ENCODE data around the gene GPATCH8.
"Not testable (repeated sequence)": the region's sequence is repeated elsewhere in the genome, so short reads cannot be mapped to it uniquely, and the experiment has no call there.

The GPATCH8 gene

DNA sequence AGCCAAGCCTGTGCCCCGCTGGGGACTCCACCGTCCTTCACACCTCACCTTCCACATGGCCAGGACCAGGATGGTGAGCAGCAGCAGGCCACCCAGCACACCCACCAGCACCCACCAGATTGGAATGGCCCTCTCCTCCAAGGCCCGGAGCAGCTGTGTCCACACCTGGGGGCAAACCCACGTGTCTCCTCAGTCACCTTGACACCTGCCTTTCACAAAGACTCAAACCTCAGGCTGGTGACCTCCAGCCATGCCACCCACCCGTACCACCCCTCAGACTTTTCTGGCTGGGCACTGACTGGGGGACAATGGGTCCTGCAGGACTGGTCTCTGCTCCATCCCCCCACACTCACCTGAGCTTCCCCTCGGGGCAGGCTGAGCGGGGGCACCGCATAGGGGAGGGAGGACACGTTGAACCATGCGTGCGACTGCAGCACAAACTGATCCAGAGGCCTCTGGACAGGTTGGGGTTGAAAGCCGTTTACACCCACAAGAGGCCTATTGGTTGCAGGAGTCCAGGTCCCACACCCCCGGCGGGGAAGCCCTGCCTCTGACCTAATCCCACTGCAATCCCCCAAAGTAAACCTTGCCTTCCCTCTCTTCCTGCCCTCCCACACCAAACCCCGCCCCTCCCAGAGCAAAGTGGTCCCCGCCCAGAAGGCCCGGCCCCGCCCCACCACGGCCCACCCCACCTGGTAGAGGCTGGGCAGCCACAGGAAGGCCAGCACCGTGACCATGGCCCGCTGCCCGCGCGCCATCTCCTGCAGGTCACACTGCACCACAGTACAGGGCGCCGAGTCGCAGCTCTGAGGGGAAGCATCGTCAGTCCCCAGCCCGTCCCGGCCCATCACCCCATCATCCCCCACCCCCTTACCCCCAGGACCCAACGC is 128.7 kb downstream of the GPATCH8 start:
- DNase-seq, result no peak

DNA sequence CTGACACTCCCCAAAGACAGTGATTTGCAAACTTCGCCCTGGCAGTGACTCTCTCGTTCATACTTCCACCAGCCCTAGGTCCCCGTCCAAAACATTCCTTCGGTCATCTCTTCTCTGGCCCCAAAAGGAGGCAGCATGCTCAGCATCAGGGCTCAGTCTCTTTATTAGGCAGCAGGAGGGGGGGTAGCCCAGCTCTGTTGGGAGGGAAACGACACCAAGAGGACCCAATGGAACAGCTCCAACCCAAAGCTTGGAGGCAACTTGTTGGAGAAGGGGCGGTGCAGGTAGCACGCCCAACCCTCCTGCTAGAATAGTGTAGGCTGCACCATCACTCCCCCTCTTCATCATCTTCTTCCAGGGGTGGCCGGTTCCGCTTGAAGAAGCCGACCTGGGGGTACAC is 131.2 kb downstream of the GPATCH8 start:
- DNase-seq, result no peak

DNA sequence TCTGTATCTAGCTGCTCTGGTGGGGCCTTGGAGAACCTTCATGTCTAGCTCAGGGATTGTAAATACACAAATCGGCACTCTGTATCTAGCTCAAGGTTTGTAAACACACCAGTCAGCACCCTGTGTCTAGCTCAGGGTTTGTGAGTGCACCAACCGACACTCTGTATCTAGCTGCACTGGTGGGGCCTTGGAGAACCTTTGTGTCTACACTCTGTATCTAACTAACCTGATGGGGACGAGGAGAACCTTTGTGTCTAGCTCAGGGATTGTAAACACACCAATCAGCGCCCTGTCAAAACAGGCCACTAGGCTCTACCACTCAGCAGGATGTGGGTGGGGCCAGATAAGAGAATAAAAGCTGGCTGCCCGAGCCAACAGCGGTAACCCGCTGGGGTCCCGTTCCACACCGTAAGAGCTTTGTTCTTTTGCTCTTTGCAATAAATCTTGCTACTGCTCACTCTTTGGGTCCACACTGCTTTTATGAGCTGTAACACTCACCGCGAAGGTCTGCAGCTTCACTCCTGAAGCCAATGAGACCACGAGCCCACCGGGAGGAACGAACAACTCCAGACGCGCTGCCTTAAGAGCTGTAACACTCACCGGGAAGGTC is 133.7 kb downstream of the GPATCH8 start:
- DNase-seq, result not testable (repeated sequence)

DNA sequence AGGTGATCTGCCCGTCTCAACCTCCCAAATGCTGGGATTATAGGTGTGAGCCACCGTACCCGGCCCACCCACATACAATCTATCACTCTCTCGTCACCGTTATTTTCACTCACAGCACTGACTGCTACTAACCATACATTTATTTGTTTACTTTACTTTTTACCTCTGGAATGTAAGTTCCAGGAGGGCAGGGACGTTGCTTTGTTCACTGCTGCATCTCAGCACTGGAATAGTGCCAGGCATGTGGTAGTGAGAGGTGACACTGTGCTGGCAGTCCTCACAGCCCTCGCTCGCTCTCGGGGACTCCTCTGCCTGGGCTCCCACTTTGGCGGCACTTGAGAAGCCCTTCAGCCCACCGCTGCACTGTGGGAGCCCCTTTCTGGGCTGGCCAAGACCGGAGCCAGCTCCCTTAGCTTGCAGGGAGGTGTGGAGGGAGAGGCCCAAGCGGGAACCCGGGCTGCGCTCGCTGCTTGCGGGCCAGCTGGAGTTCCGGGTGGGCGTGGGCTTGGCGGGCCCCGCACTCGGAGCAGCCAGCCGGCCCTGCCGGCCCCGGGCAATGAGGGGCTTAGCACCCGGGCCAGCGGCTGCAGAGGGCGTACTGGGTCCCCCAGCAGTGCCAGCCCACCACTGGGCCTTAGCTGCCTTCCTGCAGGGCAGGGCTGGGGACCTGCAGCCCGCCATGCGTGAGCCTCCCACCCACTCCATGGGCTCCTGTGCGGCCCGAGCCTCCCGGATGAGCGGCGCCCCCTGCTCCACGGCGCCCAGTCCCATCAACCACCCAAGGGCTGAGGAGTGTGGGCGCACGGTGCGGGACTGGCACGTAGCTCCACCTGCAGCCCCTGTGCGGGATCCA is 134.6 kb downstream of the GPATCH8 start:
- DNase-seq, result not testable (repeated sequence)

DNA sequence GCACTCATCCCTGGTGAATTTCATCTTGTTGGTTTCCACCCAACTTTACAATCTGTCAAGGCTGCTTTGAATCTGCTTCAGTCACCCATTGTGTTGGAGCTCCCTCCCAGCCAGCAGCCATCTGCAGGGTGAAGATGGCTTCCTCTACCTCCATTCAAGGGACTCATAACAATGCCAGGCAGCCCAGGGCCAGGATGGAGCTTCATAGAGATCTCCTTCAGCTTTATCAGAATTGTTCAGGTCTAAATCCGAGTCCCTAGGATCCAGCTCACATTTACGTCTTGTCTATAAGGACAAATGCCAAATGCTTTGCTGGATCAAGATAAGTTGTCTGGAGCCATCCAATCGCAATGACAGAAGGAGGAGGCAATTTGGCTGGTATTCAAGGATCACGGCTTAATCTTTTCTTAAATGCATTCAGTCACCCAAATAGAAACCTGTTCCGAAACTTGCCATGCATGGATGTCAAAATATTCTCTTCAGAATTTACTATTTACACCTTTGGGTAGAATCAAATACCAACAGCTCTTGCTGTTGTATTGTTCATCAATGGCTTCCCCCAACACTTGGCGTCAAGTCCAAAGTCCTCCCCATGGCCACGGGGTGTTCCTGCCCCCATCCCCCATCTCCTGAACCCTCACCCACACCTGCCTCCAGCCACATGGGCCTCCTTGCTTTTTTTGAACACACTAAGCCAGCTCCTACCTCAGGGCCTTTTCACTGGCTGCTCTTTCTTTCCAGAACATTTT is 135.8 kb downstream of the GPATCH8 start:
- DNase-seq, result no peak

DNA sequence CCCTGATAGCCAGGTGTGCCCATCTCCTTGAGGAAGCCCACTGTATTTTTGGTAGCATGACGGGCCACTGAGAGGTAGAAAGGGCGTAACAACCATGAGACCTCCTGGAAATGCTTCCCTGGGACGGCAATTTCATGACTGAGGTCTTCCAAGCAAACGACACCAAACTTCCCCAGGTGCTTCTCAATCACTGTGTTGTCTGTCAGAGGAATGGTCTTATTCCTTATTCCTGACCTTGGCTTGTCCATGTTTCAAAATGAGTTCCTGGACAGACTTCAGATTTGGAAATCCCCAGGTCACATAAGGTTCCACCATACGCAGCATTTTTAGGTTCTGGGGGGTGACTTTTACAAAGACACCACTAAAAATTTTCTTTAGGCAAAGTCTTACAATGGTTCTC is 138.2 kb downstream of the GPATCH8 start:
- DNase-seq, result not testable (repeated sequence)

DNA sequence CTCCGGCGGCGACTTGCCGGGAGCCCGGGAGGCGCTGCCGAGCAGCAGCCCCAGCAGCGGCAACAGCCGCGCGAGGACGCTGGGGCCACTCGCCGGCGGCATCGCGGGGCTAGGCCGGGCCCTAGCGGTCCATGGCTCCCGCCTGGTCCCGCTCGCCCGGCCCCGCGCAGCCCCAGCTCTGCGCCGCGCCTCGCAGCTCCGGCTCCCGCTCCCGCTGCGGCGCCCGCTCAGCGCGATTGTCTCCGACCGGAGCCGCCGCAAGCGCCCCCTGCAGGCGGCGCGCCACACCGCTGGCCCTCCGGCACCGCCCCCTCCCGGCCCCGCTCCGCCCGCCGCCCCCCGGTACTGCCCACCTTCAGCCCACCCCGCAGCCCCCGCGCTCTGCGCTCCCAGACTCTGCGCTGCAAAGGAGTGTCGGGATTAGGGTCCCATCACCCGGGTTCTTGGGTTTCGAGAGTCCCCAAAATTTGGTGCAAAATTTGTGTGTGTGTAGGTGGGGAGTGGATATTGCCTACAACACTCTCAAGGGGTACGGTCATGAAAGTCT is 139.5 kb downstream of the GPATCH8 start, which contains the start of gene FAM171A2:
Gene FAM171A2 (minus strand): TSS at position 241 of the 547 bp plus-strand sequence. CDS start 139 bp downstream, at position 102.
- no peak for DNase-seq

DNA sequence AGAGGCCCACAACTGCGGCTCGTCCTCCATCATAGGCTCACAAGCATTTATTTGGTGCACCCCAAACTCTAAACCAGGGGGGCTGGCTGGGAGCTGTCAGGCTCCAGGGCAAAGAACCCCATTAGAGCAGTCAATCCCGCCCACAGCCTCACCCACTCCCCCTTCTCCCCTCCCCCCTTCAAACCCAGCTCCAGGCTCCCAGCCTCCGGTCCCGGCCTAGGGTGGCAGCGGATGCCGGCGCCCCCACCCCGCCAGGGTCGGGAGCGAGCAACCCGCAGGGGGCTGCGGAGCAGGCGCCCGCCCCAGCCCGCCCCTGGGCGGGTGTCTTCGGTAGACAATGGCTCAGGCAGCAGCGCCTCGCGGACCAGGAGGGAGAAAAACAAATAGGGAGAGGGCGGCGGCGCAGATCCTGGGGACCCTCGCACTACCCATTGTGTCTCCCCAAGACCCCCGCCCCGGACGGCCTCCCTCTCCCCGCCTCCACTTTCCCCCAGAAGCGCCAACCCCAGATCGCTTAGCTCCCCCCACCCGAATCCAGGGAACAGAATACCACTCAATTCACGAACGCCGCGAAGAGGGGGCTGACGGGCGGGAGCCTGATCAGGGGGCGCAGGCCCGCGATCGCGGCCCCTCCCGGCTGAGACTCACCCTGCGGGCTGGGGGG is 140.1 kb downstream of the GPATCH8 start:
- no peak for DNase-seq

DNA sequence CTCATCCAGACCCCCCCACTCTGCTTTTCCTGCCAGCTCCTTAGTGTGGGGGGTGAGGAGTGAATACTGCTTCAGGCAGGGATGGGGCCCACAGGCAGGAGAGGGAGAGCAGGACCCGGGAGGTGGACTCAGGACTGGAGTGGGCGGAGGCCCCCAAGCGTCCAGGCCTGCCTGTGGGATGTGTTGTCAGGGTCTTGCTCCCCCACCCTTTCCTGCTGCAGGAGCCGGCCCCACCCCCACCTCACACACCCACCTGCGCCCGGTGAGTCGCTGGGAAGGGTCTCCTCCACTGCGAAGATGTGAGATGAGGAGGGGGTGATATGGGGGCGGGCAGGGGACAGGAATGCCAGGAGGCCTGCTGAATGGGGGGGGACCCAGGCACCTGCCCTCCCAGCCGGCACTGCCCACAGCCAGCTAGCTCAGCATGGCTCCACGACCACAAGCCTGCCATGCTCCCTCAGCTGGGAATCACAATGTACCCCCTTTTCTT is 140.7 kb downstream of the GPATCH8 start:
- no peak for DNase-seq

DNA sequence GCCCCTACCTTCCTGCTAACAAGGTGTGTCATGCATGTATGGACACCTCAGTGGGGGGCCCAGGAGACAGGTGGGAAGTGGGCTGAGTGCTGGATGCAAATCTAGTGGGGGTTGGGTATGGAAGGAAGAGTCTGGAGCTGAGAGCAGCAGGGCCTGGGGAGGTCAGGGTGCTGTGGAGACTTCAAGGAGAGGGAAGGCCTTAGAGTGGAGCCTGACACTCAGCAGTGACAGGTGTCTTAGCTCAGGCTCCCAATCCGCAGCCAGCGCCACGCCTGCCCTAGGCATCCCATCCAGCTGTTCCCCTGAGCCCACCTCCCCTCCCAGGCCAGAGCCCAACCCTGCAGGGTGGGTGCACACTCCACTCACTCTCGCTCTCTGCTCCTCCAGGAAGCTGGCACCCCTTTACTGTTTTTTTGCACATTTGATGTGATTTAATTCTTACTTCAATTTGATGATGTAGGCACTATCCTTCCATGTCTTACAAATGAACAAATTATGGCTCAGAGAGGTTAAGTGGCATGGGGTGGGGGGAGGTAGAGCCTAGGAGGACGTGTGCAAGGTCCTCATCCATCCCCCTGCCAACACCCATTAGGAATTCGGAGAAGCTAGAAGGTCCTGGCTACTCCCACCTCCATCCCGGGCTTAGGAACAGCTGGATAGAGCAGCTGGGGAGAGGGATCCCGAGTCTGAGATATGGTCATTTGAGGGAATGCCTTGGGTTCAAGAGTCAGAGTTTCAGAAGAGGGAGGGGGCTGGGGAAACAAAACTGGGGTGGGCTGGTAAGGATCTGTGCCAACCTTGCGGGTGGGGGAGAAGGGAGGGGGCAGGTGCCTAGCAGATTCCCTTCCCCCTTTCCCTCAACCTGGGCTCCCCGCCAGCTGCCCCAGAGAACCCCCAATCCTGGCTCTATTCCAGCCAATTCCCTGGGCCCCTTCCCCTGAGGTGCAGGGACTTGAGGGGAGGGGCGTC is 141.6 kb downstream of the GPATCH8 start:
- no peak for DNase-seq

DNA sequence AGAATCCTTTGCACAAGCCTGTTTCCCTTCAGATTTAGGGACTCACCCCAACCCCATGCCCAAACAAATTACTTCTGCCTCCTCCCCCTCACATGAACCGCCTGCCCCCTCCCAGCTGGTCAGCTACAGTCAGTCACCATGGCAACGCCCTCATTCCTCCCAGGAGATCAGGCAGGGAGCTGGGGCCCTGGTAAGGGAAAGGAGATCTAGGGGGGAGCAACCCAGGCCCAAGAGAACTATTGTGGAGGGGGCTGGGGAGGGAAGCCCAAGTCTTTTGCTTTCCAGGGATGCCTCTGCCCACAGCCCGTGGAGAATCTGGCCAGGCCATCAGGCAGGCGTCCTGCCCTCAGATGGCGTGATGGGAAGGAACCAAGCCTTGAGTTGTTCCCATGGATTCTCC is 142.4 kb downstream of the GPATCH8 start:
- no peak for DNase-seq

DNA sequence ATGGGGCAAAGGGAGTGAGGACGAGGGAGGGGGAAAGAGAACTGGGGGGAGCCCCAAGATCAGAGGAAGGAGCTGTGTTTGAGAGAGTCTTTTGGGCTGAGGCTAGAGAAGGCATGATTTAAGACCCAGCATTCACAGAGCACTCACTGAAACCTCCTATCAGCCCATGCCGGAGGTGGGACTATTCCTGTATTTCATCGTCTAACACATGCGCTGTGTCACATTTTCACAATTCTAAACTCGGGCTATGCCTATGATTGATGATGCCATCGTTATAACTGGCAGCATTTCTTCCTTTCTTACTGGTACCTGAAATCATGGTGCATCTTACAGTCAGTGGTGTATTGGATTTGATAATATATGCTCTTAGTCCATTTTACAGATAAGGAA is 143.1 kb downstream of the GPATCH8 start:
- DNase-seq, result no peak

DNA sequence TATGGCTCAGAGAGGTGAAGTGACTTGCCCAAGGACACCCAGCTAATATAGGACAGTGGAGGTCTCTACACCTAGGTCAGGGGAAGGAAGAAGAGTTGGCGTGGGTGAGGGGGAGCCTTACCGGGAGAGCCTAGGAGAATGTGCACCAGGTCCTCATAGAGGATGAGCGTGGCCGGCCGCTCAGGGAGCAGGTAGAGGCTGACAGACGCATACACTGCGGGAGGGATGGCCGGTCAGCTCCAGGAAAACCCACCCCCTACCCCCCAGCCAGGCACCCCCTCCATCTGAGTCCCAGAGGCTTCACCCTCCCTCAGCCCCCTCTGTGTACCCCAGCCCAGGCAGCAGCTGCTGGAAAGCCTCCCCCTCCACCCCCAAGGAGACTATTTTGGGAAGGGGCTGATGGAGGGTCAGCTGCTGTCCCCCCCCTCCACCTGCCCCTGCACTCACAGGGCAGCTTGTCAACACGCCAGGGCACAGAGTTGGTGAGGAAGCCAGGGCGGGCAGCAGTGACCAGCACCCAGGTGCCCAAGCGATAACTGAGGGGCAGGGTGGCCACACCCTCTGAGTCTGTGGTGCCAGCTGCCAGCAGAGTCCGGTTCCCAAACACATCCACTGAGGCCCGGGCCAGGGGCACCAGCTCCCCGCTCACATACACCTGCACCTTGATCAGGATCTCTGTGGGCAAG is 143.6 kb downstream of the GPATCH8 start:
- no peak for DNase-seq

DNA sequence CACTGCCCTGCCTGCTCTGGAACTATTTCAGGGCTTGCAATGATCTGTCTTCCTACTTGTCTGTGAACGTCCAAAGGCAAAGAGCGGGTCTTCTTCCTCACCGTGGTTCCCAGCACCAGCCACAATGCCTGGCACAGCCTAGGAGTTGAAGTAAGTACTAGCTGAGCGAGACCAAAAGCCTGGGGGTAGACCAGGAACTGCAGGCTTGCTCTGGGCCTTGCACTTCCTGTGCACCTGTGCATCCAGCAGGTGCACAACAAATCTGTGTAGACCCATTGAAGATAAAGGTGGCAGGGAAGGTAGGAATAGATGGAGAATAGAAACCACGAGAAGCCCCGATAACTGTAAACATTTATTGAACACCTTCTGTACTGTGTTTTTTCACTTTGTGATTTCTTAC is 144.2 kb downstream of the GPATCH8 start:
- DNase-seq, result no peak

DNA sequence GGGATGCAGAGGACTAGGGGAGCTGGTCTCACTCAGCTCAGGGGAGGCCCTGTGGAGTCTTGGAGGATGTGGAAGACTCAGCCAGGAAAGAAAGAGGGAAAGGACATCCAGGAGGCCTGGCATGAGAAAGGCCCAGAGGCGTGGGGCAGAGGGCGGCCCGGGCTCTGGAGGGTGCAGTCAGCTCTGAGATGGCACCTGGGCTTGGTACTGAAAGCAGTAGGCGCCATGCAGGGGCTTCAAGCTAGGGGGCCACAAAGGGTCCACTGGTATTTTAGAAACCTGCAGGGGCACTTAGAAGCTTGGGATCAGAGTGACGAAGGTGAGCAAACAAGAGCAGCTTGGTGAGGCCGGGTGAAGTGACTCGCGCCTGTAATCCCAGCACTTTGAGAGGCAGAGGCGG is 145.1 kb downstream of the GPATCH8 start:
- no peak for DNase-seq

DNA sequence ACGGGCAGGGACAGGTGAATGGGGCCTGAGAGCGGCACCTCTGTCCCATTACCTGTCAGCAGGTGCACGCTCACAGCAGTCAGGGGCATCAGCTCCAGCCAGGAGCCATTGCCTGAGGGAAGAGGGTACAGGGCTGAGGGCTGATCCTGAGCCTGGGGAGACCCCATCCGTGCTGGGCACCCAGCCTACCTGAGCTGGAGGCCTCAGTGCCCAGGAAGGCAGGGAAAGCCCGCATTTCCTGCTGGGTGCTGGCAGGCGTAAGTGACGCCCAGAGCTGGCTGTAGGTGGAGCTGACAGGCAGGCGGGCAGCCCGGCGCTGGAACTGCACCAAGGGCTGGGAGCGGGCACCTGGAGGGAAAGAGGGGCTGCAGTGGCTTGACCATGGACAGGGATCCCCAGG is 147.0 kb downstream of the GPATCH8 start:
- DNase-seq, result no peak

DNA sequence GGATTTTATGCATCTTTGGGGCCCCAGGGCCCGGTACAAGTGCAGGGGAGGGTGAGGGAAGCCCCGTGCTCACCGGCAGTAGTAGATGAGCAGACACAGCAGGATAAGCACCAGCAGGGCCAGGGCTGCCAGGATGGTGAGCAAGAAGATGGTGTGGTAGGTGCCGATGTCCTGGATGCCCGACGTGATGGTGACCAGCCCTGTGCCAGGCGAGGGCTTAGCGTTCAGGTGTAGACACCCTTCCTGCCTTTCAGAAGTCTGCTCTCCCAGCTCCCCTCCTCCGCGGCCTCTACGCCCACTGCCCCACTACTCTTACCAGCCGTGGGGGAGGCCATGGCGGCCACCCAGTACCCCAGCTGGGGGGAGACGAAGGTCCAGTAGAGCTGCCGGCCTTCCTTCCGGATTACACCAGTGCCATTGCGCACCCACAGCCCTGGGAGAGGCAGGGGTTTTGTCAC is 147.5 kb downstream of the GPATCH8 start:
- DNase-seq, result no peak

DNA sequence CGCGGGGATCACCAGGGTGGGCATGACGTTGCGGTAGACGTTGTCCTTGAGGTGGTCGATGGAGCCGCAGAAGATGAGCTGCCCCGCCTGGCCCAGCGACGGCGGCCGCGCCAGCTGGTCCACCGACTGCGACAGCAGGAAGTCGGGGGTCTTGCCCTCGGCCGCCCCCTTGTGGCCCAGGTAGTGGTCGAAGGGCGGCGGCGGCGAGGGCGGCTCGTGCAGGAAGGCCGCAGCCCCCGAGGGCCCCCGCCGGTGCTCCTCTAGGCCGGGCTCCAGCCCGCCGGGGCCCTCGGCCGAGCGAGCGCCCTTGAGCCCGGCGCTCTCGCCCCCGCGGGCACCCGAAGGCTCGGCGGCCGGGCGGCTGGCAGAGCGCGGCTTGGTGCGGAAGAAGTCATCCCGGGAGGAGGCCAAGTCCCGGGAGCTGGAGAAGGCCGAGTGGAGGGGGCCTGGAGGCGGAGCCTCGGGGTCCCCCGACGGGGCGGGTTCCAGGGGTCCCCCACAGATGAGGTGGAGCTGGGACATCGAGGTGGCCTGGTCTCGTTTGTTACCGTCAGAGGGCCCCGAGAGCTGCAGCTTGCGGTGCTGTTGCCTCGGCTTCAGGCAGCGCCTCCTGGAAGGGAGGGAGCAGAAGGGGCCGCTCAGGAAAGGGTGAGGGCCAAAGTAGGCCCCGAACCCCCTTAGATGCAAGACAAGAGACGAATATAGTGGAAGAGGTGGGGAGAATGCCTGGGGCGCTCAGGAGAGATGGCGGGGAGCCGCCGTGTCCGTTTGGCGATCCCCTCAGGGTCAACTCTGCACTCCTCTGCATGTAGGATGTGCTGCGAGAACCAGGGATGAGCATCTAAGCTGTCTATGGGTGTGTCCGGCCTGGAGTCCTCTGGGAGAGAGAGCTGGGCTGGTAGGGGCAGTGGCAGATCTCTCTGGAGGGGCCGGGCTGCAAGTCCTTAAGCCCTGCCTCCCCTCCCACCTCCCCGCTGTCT is 148.3 kb downstream of the GPATCH8 start:
- DNase-seq, result no peak
